ENCODE data around the gene TSSK6.

- no peak for TF ChIP-seq CTCF (IDR thresholded peaks at IDR 0.05)
- TF ChIP-seq POLR2A (IDR thresholded peaks at IDR 0.05): no peak
- no peak for TF ChIP-seq EP300 (IDR thresholded peaks at IDR 0.05)
- TF ChIP-seq POLR2AphosphoS5 (IDR thresholded peaks at IDR 0.05): no peak
Measured at GRCh38 chr19:19529783-19530422, 14.6 kb upstream of the TSSK6 start.

Data from gastroesophageal sphincter (tissue), 3 donors.